HAP-1 (cell line): ENCODE data around the gene NES.
A peak's percentile ranks its signal among the peaks of the same experiment; 100 is the strongest.

ENCODE experiments used
- DNase-seq, 2 experiments: peaks; one replicate each; pipeline ENCODE4 v3.0.0-alpha.2; 2016 to 2020; ENCODE audit warnings: low spot score in 2 of 2
- H3K27me3 ChIP-seq: fragments of 250-450 bp; sonication (Bioruptor Pico); 2 replicates; pipeline ENCODE4 v1.5.1; 2020; ENCODE audit warnings: low read depth, mild to moderate bottlenecking, moderate library complexity
- H3K36me3 ChIP-seq: fragments of 250-450 bp; sonication (Bioruptor Pico); replicated peaks from 2 replicates; pipeline ENCODE4 v1.5.1; 2020; ENCODE audit warnings: mild to moderate bottlenecking
- H3K4me1 ChIP-seq: fragments of 250-450 bp; sonication (Bioruptor Pico); 2 replicates; pipeline ENCODE4 v1.5.1; 2020; ENCODE audit warnings: mild to moderate bottlenecking
- H3K4me3 ChIP-seq: fragments of 250-450 bp; sonication (Bioruptor Pico); 2 replicates; pipeline ENCODE4 v1.5.1; 2020; ENCODE audit warnings: mild to moderate bottlenecking, moderate library complexity
- H3K9me3 ChIP-seq: fragments of 250-450 bp; sonication (Bioruptor Pico); 2 replicates; pipeline ENCODE4 v1.5.1; 2020; ENCODE audit warnings: mild to moderate bottlenecking, moderate library complexity
- in situ Hi-C: fragments of 300-500 bp; cut with MboI; formaldehyde crosslinking; loops from 3 replicates; pipeline ENCODE4 v1.14.3; 2020; ENCODE audit warnings: low sequenced_read_pairs, inconsistent platforms, mixed read lengths

The NES gene

DNA sequence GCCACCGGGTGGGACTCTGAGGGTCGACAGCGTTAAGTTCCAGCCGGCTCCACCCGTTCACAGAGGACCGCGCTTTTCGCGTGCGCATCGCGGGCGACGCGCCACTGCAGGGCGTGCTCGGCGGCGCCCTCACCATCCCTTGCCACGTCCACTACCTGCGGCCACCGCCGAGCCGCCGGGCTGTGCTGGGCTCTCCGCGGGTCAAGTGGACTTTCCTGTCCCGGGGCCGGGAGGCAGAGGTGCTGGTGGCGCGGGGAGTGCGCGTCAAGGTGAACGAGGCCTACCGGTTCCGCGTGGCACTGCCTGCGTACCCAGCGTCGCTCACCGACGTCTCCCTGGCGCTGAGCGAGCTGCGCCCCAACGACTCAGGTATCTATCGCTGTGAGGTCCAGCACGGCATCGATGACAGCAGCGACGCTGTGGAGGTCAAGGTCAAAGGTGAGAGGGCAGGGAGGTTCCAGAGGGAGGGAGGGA is 30.4 kb downstream of the NES start:
- no peak for DNase-seq
- Histone ChIP-seq H3K4me1 (no peaks in the 10 kb centered on the region), H3K9me3 (no peaks in the 10 kb centered on the region), H3K27me3 (peaks cover 11% of the 10 kb centered on the region), H3K36me3 (no peaks in the 10 kb centered on the region), H3K4me3 (no peak overlapping the region)
- in situ Hi-C loops: no loop called here

DNA sequence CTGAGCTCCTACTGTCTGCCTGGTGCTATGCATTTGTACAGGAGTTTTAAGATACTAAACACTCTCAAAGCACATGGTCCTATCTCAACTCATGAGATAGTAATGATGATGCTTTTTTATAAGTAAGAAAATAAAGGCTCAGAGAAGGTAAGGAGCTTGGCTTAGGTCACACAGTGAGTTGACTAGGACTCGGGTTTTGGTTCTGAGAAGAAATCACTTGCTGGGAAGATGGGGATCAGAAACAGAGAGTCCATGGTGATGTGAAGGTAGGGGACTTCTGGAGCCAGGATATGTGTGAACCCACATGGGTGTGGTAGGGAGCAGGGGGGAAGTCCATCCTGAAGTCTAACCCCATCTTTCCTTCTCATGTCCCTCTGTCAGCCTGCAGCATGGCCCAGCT is 31.5 kb downstream of the NES start:
- H3K27me3 ChIP-seq: peaks cover 7% of the 10 kb centered on the region

DNA sequence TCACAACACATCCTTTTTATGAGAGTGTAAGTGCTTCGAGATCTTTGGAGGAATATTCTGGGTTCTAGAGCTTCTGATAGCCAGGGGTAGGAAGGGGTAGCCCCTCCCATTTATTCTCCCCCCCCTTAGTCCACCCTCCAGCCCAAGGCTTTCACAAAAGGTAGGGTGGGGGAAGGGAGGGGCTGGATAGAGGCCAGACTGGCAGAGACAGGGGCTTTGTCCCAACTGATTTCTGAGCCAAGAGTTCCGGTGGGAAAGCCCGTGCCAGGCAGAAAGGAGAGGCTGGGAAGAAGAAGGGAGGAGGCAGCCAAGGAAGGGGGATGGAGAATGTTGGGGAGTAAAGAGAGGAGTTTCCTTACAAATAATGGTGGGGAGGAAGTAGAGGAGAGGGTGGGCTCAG is 32.2 kb downstream of the NES start:
- in situ Hi-C loops: no loop called here
- Histone ChIP-seq H3K9me3 (no peaks in the 10 kb centered on the region), H3K4me3 (no peak overlapping the region), H3K4me1 (no peaks in the 10 kb centered on the region; the same call in 1 of the 2 replicates), H3K36me3 (no peaks in the 10 kb centered on the region), H3K27me3 (peaks cover 4% of the 10 kb centered on the region)
- no peak for DNase-seq

More for the DNA sequence above, 31.5 kb downstream of the NES start:
- no peaks in the 10 kb centered on the region for H3K36me3 ChIP-seq
- H3K4me1 ChIP-seq: no peaks in the 10 kb centered on the region; the same call in 1 of the 2 replicates
- DNase-seq: no peak
- H3K9me3 ChIP-seq: no peaks in the 10 kb centered on the region
- H3K4me3 ChIP-seq: no peak overlapping the region
- in situ Hi-C loops: no loop called here

DNA sequence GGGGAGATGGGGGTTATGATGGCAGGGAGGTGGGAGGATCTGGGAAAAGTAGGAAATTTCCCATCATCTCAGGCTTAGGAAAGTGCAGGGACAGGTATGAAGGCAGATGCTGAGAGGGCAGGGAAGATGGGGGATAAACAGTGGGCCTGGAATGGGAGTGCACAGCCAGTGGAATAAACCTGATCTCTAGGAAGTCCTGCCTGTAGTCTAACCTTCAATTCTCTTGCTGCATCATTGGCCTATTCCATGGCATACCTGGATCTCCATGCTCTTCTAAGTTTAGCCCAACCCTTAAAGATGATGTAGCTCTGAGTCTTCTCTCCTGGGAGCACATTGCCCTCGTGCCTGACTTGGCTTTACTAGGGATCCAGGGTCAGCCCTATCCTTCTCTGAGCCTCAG is 32.6 kb downstream of the NES start:
- in situ Hi-C loops: no loop called here
- Histone ChIP-seq H3K9me3 (no peaks in the 10 kb centered on the region), H3K27me3 (peaks cover 4% of the 10 kb centered on the region), H3K36me3 (no peaks in the 10 kb centered on the region), H3K4me1 (no peaks in the 10 kb centered on the region; the same call in 1 of the 2 replicates), H3K4me3 (no peak overlapping the region)
- DNase-seq: no peak

DNA sequence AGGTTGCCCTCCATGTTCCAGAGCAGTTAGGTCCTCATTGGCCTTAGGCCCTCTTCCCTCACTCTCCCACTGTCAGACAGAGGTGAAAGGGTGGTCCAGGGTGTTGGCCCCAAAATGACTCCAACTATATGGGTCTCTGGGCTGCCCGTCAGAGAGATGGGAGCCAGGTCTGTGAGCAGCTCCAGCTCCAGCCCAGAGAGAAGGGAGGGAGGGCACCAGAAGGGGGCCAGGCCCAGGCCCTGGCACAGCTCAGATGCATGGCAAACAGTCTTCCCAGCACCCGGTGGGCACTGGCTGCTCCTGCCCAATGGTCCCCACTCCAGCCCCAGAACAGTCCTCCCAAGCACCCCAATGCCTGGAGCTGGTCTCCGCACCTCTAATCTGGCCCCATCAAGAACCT is 33.1 kb downstream of the NES start:
- in situ Hi-C loops: no loop called here
- Histone ChIP-seq H3K4me1 (no peaks in the 10 kb centered on the region; the same call in 1 of the 2 replicates), H3K4me3 (no peak overlapping the region), H3K27me3 (peaks cover 4% of the 10 kb centered on the region), H3K36me3 (no peaks in the 10 kb centered on the region), H3K9me3 (no peaks in the 10 kb centered on the region)
- DNase-seq: no peak

DNA sequence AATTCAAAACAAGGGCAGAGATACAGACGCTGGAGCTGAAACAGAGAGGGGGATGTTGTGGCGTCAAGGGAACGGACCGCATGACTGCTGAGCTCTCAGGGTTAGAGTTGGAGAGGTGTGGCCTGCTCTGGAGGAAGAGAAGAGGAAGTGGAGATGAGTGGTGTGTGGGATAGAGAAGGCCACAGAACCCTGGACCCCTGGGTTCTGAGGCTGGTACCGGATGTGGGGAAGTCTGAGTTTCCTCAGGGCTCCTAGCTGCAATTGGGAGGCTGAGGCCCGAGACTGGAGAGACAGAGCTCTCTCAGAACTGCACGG is 33.5 kb downstream of the NES start:
- Histone ChIP-seq H3K27me3 (peaks cover 4% of the 10 kb centered on the region), H3K4me3 (no peak overlapping the region), H3K36me3 (no peaks in the 10 kb centered on the region), H3K4me1 (no peaks in the 10 kb centered on the region; the same call in 1 of the 2 replicates), H3K9me3 (no peaks in the 10 kb centered on the region)
- in situ Hi-C loops: no loop called here
- DNase-seq: no peak

DNA sequence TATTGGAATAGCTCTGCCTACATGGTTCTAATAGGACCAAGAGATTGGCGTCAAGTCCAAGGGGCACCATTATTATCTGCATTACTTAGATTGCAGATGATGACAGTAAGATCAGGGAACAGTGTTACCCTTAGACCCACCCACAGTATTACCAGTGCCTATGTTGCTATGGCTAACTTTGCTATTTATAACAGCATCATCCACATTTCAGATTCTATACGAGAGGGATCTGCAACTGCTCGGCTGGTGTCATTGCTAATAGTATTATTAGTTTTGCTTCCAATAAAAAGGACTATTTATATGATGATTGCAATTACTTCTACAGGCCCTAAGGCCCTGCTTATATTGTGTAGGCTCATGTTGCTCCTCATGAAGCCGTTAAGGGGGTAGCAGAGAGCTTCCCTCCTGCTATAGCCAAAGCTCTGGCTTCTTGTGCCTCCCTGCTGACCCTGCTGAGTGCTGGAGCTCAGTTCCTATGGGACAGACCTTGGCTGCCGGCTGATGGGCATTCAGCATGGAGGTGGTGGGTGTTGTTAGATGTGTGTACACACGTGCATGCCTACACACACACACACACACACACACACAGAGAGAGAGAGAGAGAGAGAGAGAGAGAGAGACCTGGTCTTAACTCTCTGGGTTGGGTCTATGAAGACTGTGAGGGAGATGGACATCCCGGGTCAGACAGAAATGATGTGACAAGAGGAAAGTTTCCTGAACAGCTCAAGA is 34.0 kb downstream of the NES start:
- DNase-seq: no peak
- Histone ChIP-seq H3K36me3 (no peaks in the 10 kb centered on the region), H3K4me3 (no peak overlapping the region), H3K9me3 (no peaks in the 10 kb centered on the region), H3K4me1 (no peaks in the 10 kb centered on the region; the same call in 1 of the 2 replicates), H3K27me3 (peaks cover 7% of the 10 kb centered on the region)
- in situ Hi-C loops: no loop called here

DNA sequence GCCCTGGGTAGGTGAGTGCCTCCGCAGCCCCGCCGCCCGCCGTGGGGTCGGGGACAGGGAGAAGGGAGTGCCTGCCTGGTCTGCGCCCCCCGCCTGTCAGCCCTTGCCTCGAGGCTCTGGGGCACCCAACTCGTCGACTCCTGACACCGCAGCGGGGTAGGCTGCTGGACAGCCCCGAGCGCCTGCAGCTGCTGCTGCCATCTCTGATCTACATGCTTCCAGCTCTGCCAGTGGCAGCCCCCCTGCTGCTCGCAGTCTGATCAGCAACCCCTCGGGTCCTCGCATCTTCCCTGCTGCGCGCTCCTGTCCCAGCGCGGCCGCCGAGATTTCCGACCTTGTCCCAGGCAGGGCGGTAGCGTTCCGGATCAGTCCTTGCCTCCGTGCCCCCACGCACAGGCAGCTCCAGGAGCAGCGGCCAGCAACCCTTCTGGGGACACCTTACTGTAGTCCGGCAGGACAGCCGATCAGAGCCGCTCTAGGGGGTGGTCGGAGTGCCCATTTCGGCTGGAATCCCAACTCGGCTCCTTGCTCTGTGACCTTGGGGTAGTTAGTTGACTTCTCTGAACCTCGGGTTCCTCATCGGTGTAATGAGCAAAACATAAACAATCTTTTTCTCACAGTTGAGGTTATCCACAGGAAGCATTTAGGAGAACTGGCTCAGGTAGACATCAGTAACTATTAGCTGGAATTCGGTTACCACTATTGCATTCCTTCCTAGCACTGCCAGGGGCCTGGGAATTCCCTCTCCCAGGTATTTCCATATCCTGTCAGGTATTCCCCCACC is 34.8 kb downstream of the NES start:
- H3K36me3 ChIP-seq: no peaks in the 10 kb centered on the region
- no peak for DNase-seq
- peak overlapping the region; percentile 26 for H3K4me3 ChIP-seq
- H3K9me3 ChIP-seq: no peaks in the 10 kb centered on the region
- H3K4me1 ChIP-seq: no peaks in the 10 kb centered on the region; the same call in 1 of the 2 replicates
- in situ Hi-C loops: no loop called here
- peaks cover 8% of the 10 kb centered on the region for H3K27me3 ChIP-seq

DNA sequence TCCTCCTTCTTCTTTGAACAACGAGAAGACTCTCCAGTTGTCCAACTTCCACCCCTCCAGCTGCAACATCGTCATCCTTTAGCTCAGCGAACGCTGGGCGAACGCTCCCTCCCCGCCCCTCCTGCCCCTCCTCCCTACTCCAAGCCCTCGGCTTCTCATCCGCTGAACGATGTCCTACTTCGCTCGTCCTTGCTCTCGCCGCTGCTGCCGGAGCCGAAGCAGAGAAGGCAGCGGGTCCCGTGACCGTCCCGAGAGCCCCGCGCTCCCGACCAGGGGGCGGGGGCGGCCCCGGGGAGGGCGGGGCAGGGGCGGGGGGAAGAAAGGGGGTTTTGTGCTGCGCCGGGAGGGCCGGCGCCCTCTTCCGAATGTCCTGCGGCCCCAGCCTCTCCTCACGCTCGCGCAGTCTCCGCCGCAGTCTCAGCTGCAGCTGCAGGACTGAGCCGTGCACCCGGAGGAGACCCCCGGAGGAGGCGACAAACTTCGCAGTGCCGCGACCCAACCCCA is 35.4 kb downstream of the NES start, which contains the start of gene BCAN:
Gene BCAN (plus strand): TSS at position 357 of the 504 bp plus-strand sequence. CDS start 3,938 bp downstream, outside the sequence.
- DNase-seq: peak; percentile 51 to 77
- in situ Hi-C loops: no loop called here

DNA sequence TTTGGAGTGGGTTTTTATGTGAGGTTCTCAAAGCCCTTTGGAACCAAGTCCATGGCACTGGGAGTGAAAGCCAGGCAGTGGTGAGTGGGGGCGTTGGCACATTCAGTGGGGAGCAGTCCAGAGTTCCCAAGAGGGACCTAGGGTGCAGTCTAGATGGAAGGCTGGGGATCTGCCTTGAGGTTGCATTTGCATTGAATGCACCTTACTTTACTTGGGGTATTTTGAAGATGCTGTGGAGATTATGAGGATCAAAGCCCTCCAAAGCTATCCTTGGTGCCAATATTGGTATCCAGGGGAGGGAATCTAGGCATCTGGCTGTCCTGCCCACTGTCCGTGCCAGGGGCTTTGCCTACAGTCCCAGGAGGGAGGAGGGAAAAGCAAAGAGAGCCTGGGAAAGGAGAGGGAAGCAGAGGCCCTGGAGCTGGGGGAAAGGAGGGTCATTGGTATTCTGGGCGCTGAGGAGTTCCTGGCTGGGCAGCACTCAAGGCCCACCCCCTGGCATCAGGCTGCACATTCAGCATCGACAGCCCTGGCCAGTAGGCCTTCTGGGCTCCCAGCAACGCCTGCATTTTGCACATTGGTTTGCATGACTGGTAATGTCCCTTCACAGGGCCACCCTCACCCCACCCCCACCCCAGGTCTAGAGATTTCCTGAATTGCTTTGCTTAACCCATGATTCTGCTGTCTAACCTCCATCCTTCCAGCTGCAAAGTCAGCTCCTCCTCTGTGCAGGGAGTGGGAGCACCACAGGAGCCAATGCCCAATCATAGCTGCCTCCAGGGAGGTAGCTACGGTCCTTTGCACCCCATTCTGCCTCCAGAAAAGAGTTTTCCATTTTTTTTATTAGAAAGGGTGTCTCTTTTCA is 36.1 kb downstream of the NES start:
- no peaks in the 10 kb centered on the region for H3K36me3 ChIP-seq
- no peak for DNase-seq
- H3K4me3 ChIP-seq: peak overlapping the region; percentile 26
- H3K4me1 ChIP-seq: no peaks in the 10 kb centered on the region; the same call in 1 of the 2 replicates
- no peaks in the 10 kb centered on the region for H3K9me3 ChIP-seq
- in situ Hi-C loops: no loop called here
- peaks cover 11% of the 10 kb centered on the region for H3K27me3 ChIP-seq

More for the DNA sequence above, 35.4 kb downstream of the NES start, which contains the start of gene BCAN:
- H3K4me1 ChIP-seq: no peaks in the 10 kb centered on the region; the same call in 1 of the 2 replicates
- H3K27me3 ChIP-seq: peaks cover 10% of the 10 kb centered on the region
- peak within 1 kb of the TSS; percentile 26 for H3K4me3 ChIP-seq
- H3K9me3 ChIP-seq: no peaks in the 10 kb centered on the region
- H3K36me3 ChIP-seq: no peaks in the 10 kb centered on the region

DNA sequence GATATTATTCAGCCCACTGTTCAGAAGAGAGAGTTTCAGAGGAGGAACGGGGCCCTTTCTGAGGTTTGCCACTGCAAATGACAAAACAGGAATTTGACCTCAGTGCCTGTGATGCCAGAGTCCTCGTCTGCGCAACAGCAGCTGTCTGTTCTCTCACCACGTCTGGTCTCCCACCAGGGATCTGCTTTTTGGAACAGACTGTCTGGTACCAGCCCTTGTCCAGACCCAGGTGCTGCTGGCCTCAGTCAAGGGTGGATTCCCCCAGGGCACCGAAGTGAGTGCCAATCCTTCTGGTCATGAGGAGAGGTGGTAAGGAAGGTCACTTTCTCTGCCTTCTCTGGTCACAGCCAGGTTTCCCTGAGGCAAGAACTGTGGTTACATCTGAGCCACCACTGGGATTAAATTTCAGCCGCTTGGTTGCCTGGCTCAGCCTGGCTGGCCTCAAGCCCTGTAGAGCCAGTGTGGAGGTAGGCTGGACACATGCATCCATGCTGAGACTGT is 37.6 kb downstream of the NES start:
- H3K9me3 ChIP-seq: no peaks in the 10 kb centered on the region
- in situ Hi-C loops: no loop called here
- H3K4me1 ChIP-seq: no peaks in the 10 kb centered on the region; the same call in 1 of the 2 replicates
- H3K27me3 ChIP-seq: peaks cover 14% of the 10 kb centered on the region
- no peak for DNase-seq
- H3K36me3 ChIP-seq: no peaks in the 10 kb centered on the region
- no peak overlapping the region for H3K4me3 ChIP-seq

DNA sequence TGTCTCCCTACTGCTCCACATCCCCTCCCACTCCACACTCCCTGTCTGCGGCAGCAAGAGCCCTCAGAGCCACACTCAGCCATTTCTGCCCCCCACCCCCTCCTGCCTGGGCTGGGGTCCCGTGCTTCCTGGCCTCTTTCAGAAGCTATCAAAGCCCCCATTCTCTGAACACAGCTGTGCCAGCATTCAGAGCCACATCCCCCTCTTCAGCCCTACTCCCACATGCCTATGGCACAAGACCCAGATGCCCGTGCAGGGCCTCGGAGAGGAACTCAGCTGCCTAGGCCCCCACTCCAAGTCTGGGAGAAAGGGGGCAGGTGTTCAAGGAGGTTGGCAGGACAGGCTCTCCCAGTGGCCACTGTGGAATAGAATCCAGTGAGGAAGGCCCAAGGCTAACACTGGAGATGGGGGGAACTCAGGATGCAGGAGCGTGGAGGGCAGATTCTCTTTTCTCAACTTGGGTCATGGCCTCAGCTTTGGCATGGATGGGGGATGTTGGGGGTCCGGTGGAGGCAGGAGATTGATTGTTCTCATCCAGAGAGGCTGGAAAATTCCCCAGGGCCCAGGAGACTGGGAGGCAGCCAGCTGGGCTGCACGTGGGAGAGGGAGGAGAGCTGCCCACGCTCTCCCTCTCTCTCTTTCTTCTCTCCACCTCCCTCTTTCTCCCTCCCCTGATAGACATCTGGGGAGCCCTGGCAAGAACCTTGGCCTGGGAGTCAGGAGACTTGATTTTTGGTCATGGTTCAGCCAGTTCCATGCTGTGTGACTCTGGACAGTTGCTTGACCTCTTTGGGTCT is 38.8 kb downstream of the NES start:
- no peaks in the 10 kb centered on the region for H3K9me3 ChIP-seq
- in situ Hi-C loops: no loop called here
- no peaks in the 10 kb centered on the region; the same call in 1 of the 2 replicates for H3K4me1 ChIP-seq
- H3K27me3 ChIP-seq: peaks cover 18% of the 10 kb centered on the region
- no peak for DNase-seq
- H3K36me3 ChIP-seq: no peaks in the 10 kb centered on the region
- no peak overlapping the region for H3K4me3 ChIP-seq
